Heart right ventricle (tissue), 16 donors: ENCODE measurements around the gene KIF25. TPM values are rescaled to one million over a fixed set of nuclear protein-coding genes. Genes with fewer than 3 reads are reported as not detected.

Experiments used
- ATAC-seq, 8 donors: fragments of 200-7000 bp; cut with Tn5 transposase; one replicate each; pipeline ENCODE4 v1.9.1; 2020; ENCODE audit warnings: mild to moderate bottlenecking in 8 of 8, moderate library complexity in 8 of 8, moderate number of reproducible peaks in 1 of 8
- DNase-seq, 2 donors: peaks; one replicate each; pipeline ENCODE4 v3.0.0-alpha.2; 2020
- H3K27ac ChIP-seq, 10 donors: fragments of 200-600 bp; sonication (generic) in 2 of 10; one replicate each; pipeline versions ENCODE4 v1.5.0 to v1.8.0; 2020 to 2022; ENCODE audit warnings: mild to moderate bottlenecking in 3 of 10
- H3K27me3 ChIP-seq, 7 donors: fragments of 200-600 bp; one replicate each; pipeline ENCODE4 v1.8.0; 2021 to 2022; ENCODE audit warnings: mild to moderate bottlenecking in 2 of 7
- H3K36me3 ChIP-seq, 9 donors: fragments of 200-600 bp; sonication (generic) in 1 of 9; one replicate each; pipeline versions ENCODE4 v1.5.0 to v1.8.0; 2020 to 2022; ENCODE audit warnings: mild to moderate bottlenecking in 2 of 9
- H3K4me1 ChIP-seq, 9 donors: fragments of 200-600 bp; sonication (generic) in 1 of 9; one replicate each; pipeline versions ENCODE4 v1.5.0 to v1.8.0; 2020 to 2022; ENCODE audit warnings: mild to moderate bottlenecking in 4 of 9
- H3K4me3 ChIP-seq, 10 donors: fragments of 200-600 bp; sonication (generic) in 2 of 10; one replicate each; pipeline versions ENCODE4 v1.5.0 to v1.8.0; 2020 to 2022; ENCODE audit warnings: mild to moderate bottlenecking in 7 of 10, moderate library complexity in 2 of 10
- H3K9me3 ChIP-seq, 11 donors: fragments of 200-600 bp in 10 of 11; sonication (generic) in 2 of 11; one replicate each; pipeline versions ENCODE4 v1.5.0 to v1.8.0; 2013 to 2022; ENCODE audit warnings: mild to moderate bottlenecking in 2 of 11, control low read depth in 1 of 11, moderate library complexity in 1 of 11
- whole genome bisulfite sequencing, 2 donors: extraction: QIAGEN DNeasy Blood & Tissue Kit; methylation state at CpG; one replicate each; pipeline ENCODE4 v1.1.7; 2013; ENCODE audit warnings: inconsistent platforms in 1 of 2; 5-methylcytosine and 5-hydroxymethylcytosine counted together
- intact Hi-C, 10 donors: fragments of 100-400 bp; cut with DNase I; formaldehyde crosslinking; loops; one replicate each; pipeline versions ENCODE4 v1.11.1 to v1.14.2; 2022
- polyA plus RNA-seq, 2 donors: library from polyadenylated mRNA; stranded (reverse); fragments of 200-250 nt; gene quantifications; one replicate each; pipeline ENCODE4 v1.2.3, GENCODE V29; 2013
- total RNA-seq, 10 donors: library from RNA; stranded (reverse); fragmentation: NEBNext Ultra II Directional in 3 of 10; extraction: Animal tissue kit (Norgen Biotek cat#: 25700) in 3 of 10; gene quantifications; one replicate each; pipeline versions ENCODE4 v1.2.1 to v1.2.4, GENCODE V29; 2021 to 2023
- TF ChIP-seq, protein P1 (sequence below), 9 donors: fragments of 200-600 bp; sonication (generic) in 2 of 9; IDR thresholded peaks; one replicate each; pipeline versions ENCODE4 v1.5.0 to v1.8.0; 2021 to 2022; ENCODE audit warnings: antibody characterized with exemption in 9 of 9, mild to moderate bottlenecking in 5 of 9, moderate library complexity in 1 of 9
- donor health status: Arrhythmogenic right ventricular cardiomyopathy.
- donor health status: ischemic (EF 13 %, LVEDD 7.1; RV severe dilation, severe dysfunction).
- donor health status: healthy with polysubstance abuse.
- donor health status: DM: no; HTN: yes; CAD: no.
- donor health status: DM: no; HTN: no; CAD: no.
- donor health status: ischemic (EF 25% LVEDD 6.9; RV normal size, moderate dysfunction).
- donor health status: ischemic (EF 25% LVEDD 5.7; RV mildly dilated, moderate dysfunction).
- donor health status: healthy.
- donor health status: DM: yes; HTN: yes; CAD: no.
- donor health status: Ischemic cardiomyopathy.
- donor health status: ischemic (EF 35%, LVEDD 5.7; RV mildly dilated, moderate dysfunction).
- donor health status: nonischemic (EF 11% LVEDD 7.7; RV severe dilation, severe dysfunction).
- donor health status: DM: yes; HTN: yes; CAD: no.
- donor health status: PGD.
- donor health status: ischemic (EF 29% LVEDD 5.4; RV normal size, mild dysfunction).
- donor health status: nonischemic (EF 23%, LVEDD 6.1; RV moderate dilation, normal function).

The KIF25 gene
- total and polyA plus RNA-seq, 12 donors: 0.18 to 0.95 (median 0.39) TPM; not detected in 4

DNA sequence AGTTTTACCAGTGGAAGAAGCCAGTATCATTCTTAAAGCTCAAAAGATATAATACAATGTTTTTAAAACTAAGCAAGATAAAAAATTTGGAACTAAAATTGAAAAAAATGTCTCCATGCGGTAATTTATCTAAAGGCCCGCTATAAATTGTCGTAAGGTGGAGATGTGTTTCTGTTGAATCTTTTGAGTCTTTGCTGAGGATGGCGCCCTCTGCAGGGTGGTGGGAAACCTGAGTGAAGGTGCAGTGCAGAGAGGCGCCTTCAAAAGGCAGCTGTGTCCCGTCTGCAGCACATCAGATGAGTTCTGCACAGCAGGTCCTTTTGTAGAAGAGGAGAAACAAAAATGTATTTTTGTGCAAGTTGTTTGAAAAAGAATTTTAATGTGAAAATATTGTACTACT, 29.4 kb upstream of the KIF25 start:
- 70 to 87% methylated on average over 6 of the region's 6 CpGs for WGBS, 2 donors
- DNase-seq (no peak), ATAC-seq (no peak)
- intact Hi-C loops: loop anchor here in 1 of 10 donors (5.0 kb wide), 1 partner anchor 69 kb away; no protein-coding TSS in a partner anchor
- TF ChIP-seq, protein P1, sequence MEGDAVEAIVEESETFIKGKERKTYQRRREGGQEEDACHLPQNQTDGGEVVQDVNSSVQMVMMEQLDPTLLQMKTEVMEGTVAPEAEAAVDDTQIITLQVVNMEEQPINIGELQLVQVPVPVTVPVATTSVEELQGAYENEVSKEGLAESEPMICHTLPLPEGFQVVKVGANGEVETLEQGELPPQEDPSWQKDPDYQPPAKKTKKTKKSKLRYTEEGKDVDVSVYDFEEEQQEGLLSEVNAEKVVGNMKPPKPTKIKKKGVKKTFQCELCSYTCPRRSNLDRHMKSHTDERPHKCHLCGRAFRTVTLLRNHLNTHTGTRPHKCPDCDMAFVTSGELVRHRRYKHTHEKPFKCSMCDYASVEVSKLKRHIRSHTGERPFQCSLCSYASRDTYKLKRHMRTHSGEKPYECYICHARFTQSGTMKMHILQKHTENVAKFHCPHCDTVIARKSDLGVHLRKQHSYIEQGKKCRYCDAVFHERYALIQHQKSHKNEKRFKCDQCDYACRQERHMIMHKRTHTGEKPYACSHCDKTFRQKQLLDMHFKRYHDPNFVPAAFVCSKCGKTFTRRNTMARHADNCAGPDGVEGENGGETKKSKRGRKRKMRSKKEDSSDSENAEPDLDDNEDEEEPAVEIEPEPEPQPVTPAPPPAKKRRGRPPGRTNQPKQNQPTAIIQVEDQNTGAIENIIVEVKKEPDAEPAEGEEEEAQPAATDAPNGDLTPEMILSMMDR (IDR thresholded peaks at IDR 0.05): peak in 8 of 9 donors; percentile 13 to 52 (median 44)
- Histone ChIP-seq H3K4me3 (no peak overlapping the region), H3K9me3 (no peaks in the 10 kb centered on the region), H3K27me3 (no peaks in the 10 kb centered on the region), H3K36me3 (peaks cover 0 to 92% (median 24%) of the 10 kb centered on the region in 9 donors), H3K4me1 (peaks cover 5 to 48% (median 14%) of the 10 kb centered on the region in 9 donors), H3K27ac (peak overlapping the region in 1 of 10 donors; percentile 73)

DNA sequence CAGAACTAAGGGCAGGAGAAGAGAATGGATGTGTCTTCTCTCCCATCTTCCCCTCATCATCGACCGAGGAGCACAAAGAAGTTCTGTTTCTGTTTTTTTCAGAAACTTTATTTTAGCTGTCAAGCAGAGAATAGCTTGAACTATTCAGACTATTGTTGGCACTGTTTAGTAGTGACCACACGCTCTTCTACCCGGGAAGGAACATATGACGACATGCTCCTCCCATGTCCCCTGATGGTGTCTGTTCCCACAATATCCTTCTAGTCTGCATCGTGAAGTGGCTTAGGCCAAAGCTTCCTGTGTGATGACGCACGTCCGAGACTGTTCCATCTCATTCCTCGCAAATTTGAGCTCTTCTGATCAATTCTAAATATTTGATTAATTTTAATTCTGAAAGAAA, 27.2 kb upstream of the KIF25 start:
- peaks cover 0 to 72% (median 20%) of the 10 kb centered on the region in 9 donors for H3K36me3 ChIP-seq
- peak overlapping the region in 9 of 10 donors; percentile 4 to 73 (median 56) for H3K27ac ChIP-seq
- 52 to 65% methylated on average over 10 of the region's 10 CpGs for WGBS, 2 donors
- H3K9me3 ChIP-seq: no peaks in the 10 kb centered on the region
- TF ChIP-seq, protein P1 (IDR thresholded peaks at IDR 0.05): no peak
- no peaks in the 10 kb centered on the region for H3K27me3 ChIP-seq
- ATAC-seq (peak in 7 of 8 donors; percentile 54 to 88 (median 73)), DNase-seq (peak in 1 of 2 donors; percentile 63)
- H3K4me1 ChIP-seq: peaks cover 3 to 40% (median 15%) of the 10 kb centered on the region in 9 donors
- intact Hi-C loops: loop anchor here in 2 of 10 donors (5.0 kb wide), 2 partner anchors 62 to 67 kb away; no protein-coding TSS in a partner anchor
- H3K4me3 ChIP-seq: no peak overlapping the region

DNA sequence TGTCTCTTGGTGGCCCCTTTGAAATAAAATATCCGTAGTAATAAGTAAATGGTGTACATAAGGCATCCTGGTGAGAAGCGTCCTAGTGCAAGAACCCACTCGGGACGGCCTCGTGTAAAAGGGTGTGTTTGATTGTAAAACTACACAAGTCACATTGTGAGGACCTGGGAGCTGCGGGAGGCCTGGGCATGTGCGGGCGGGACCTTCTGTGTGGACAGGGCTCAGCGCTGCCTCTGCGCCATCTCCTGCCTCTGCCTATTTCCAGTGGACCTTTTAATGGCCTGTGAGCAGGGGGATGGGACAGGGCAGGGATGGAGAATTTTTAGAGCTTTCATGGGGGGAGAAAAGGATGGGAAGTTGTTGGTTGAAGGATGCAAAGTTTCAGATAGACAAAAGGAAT, 25.3 kb upstream of the KIF25 start:
- Histone ChIP-seq H3K4me1 (peaks cover 0 to 28% (median 8%) of the 10 kb centered on the region in 9 donors), H3K4me3 (no peak overlapping the region), H3K27ac (peak overlapping the region in 2 of 10 donors; percentile 3 to 11), H3K36me3 (peaks cover 0 to 52% (median 20%) of the 10 kb centered on the region in 9 donors), H3K27me3 (no peaks in the 10 kb centered on the region), H3K9me3 (no peaks in the 10 kb centered on the region)
- TF ChIP-seq, protein P1 (IDR thresholded peaks at IDR 0.05): no peak
- ATAC-seq (no peak), DNase-seq (no peak)
- intact Hi-C loops: loop anchor here in 3 of 10 donors (2.0 to 5.0 kb wide), 3 partner anchors 60 to 65 kb away; no protein-coding TSS in a partner anchor
- WGBS, 2 donors: 96 to 97% methylated on average over 10 of the region's 10 CpGs

DNA sequence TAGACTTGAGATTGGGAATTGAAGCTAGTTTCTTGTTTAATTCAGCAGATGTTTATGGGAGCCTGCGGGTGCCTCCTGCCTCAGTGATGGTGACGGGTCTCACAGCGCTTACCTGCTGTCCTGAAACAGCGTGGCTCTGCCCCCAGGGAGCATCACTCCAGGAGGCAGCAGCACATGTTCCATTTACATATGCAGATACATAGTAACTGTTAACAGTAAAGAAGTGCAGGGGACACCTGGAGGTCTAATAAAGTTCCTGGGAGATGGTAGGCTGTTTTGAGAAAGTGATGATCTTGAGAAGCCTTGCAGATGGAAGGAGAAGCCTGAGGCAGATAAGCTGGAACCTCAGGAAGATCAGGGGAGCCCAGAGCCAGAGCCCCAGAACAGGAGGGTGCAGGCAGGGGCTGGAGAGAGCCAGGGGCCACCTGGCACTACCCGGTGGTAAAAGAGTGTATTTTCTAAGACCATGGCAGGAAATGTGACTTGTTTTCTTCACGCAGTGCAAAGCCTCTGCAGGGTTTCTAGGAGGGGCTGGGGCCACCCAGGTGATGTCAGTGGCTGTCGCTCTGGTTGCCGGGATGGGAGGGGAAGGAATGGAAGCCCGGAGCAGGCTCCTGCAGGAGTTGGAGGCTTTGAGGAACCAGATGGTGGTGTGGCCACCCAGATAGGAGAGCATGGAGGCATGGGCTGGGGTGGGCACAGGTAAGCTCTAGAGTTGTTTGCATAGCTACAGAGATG, 24.2 kb upstream of the KIF25 start:
- peaks cover 0 to 28% (median 8%) of the 10 kb centered on the region in 9 donors for H3K4me1 ChIP-seq
- TF ChIP-seq, protein P1 (IDR thresholded peaks at IDR 0.05): no peak
- WGBS, 2 donors: 75 to 78% methylated on average over 9 of the region's 9 CpGs
- intact Hi-C loops: loop anchor here in 3 of 10 donors (2.0 to 5.0 kb wide), 3 partner anchors 59 to 64 kb away; no protein-coding TSS in a partner anchor
- peaks cover 0 to 41% (median 12%) of the 10 kb centered on the region in 9 donors for H3K36me3 ChIP-seq
- no peaks in the 10 kb centered on the region for H3K27me3 ChIP-seq
- no peak for DNase-seq
- no peaks in the 10 kb centered on the region for H3K9me3 ChIP-seq
- ATAC-seq: peak in 3 of 8 donors; percentile 11 to 31 (median 27)
- H3K27ac ChIP-seq: peak overlapping the region in 2 of 10 donors; percentile 18 to 37
- no peak overlapping the region for H3K4me3 ChIP-seq
